HG03520 (cell line): ENCODE data around the gene CLIC6.

Experiments
- ATAC-seq: cut with Tn5 transposase; IDR thresholded peaks from one replicate; pipeline ENCODE4 v1.9.1; 2021; ENCODE audit warnings: mild to moderate bottlenecking, moderate library complexity; ENCODE audit not compliant: unreplicated experiment

CLIC6 gene

DNA sequence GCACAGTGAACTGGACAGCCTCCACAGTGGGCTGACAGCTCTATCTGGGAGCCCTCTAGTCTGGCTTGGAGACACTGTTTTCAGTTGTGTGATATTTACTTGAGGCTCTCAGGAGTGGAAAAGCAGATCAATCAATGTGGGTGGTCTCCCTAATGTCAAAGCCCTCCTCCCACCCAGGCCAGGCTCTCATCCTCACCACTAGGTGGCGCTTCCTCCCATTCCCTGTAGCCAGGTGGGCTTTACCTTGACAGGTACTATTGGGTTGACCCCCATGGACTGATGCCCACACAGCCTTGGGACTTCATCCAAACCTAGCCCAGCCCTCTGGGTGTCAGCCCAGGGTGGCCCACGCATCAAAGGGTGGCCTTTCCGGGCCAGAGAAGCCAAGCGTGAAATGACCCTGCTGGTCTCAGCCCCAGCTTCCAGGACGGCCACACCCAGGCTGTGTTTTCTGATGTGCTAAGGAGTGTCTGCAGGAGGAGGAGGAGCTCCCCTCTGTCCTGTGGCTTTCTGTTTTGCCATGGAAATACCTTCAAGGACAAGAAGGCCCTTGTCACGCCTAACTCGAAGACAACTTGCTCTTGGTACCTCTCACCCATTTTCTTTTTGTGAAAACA, 54.0 kb downstream of the CLIC6 start:
- ATAC-seq = no peak

DNA sequence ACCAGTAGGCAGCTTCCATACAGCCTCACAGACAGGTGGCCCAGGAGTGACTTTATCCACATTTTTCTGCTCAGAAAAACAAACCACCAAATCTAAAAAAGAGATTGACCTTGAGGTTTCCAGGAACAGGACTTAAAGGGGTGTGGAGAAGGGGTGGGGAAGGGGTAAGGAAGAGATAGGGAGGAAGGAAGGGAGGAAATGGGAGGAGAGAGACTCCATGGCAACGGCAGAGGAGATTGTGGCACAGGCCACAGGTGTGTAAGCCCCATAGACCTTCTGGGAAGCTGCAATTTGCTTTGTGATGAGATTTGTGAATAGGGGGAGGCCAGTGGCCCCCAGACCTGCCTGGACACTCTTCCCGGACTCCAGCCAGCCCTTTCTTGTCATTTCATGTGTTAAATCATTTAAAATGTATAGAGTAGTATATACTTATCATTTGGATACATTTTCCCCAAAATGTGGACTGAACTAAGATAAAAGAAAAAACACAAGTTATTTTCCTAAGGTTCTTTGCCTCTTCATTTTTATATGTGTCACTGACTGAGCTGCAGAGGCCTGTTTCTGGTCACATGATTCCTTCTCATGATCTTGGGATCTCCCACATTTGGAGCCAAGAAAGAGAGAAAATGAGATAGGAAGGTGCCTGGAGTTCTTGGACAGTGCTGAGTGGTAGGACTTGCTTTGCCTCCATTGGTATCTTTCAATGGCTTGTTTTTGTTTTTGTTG, 55.5 kb downstream of the CLIC6 start:
- ATAC-seq = no peak

DNA sequence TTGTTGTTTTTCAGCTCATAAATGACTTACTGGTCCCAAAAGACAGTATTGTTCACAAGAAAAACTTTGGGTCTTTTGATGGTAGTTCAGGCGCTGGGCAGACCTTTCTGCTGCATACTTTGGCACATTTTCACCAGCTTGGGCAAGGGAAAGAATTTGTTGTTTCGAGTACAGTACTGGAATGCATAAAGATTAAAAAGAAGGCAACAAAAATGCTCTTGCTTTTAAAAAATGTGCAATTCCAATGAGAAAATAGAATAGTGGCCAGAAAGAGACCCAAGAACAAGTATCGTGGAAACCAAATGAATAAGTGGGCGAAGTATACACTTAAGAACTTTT, 56.0 kb downstream of the CLIC6 start:
- no peak for ATAC-seq

GRCh38 chr21:34726627-34727337, 58.0 kb downstream of the CLIC6 start:
- ATAC-seq = no peak

- no peak for ATAC-seq
These were observed 59.7 kb downstream of the CLIC6 start for GRCh38 chr21:34728479-34728878.

- ATAC-seq = no peak
These were observed 61.4 kb downstream of the CLIC6 start for GRCh38 chr21:34730194-34730593.

GRCh38 chr21:34730756-34731445, 62.1 kb downstream of the CLIC6 start:
- ATAC-seq = no peak

- no peak for ATAC-seq
These were observed 63.6 kb downstream of the CLIC6 start for GRCh38 chr21:34732388-34732821.

- no peak for ATAC-seq
These were observed 65.1 kb downstream of the CLIC6 start for GRCh38 chr21:34733852-34734251.

- ATAC-seq = no peak
These were observed 65.9 kb downstream of the CLIC6 start for GRCh38 chr21:34734696-34735095.

GRCh38 chr21:34736116-34736874, 67.5 kb downstream of the CLIC6 start:
- no peak for ATAC-seq

DNA sequence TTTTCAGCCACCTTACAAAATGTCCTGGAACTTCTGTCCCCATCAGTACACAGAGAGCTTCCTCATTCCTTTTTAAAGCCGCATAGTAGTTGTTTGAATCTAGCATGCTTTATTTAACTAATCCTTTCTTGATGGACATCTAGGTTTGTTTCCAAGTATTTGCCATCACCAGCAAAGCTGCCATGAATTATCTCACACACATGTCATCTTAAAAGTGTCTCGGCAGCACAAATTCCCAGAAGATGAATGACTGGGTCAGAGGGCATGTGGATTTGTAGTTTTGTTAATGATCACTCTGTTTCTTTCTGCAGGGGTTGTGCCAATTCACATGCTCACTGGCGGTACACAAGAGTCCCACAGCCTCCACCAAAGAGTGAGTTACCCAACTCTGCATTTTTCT, 68.3 kb downstream of the CLIC6 start:
- ATAC-seq = no peak

- no peak for ATAC-seq
These were observed 71.4 kb downstream of the CLIC6 start for GRCh38 chr21:34740198-34740597.

DNA sequence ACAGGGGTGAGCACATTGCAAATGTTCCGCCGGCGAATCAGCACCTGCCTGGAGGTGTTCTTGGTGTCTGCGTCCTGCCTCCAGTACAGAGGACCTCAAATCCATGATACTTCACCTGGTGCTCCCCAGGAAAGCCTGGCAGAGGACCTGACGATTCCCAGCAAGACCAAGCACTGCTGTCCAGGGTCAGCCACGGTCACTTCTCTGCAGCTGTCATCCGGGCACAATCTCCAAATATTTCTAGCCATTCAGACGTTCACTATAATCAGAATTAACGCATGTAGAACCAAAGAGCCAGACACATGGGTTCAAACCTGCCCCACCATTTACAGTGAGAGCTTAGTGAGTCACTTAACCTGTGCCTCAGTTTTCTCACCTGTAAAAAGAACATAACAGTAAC, 74.5 kb downstream of the CLIC6 start:
- no peak for ATAC-seq

DNA sequence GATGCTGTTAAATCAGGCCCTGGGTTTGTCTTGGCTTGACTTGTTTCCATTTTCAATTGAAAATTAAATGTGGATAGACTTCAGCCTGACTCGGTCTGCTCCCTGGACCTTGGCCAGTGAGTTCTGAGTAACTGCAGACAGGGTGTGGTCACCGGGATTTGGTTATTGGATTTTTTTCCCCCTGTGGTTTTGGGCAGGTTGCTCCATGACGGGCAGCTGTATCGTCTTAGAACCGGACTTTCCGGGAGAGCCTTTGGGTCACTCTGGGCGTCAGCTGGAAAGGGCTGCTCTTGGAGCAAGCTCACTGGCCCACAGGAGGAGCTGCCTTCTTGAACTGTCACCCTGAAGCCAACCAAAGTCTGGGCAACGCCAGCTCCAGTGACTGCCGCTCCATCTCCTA, 75.0 kb downstream of the CLIC6 start:
- no peak for ATAC-seq

GRCh38 chr21:34744801-34745200, 76.0 kb downstream of the CLIC6 start:
- no peak for ATAC-seq

- ATAC-seq = no peak
These were observed 76.9 kb downstream of the CLIC6 start for GRCh38 chr21:34745557-34746255.

DNA sequence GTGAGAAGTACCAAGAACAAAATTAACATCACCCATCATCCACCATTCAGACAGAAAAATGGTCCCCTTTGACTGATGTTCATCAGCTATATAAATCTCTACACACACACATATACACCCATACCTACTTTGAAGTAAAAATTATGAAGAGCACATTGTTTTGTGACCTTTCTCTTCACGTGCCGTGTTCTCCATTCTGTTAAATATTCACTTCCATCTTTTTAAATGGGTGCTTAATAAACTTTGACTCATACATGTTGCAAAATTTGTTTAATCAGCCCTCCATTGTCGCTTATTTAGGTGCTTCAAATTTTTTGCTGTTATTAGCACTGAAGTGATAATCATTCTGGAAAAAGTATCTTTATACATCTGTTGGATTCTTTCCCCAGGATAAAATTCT, 80.1 kb downstream of the CLIC6 start:
- no peak for ATAC-seq

DNA sequence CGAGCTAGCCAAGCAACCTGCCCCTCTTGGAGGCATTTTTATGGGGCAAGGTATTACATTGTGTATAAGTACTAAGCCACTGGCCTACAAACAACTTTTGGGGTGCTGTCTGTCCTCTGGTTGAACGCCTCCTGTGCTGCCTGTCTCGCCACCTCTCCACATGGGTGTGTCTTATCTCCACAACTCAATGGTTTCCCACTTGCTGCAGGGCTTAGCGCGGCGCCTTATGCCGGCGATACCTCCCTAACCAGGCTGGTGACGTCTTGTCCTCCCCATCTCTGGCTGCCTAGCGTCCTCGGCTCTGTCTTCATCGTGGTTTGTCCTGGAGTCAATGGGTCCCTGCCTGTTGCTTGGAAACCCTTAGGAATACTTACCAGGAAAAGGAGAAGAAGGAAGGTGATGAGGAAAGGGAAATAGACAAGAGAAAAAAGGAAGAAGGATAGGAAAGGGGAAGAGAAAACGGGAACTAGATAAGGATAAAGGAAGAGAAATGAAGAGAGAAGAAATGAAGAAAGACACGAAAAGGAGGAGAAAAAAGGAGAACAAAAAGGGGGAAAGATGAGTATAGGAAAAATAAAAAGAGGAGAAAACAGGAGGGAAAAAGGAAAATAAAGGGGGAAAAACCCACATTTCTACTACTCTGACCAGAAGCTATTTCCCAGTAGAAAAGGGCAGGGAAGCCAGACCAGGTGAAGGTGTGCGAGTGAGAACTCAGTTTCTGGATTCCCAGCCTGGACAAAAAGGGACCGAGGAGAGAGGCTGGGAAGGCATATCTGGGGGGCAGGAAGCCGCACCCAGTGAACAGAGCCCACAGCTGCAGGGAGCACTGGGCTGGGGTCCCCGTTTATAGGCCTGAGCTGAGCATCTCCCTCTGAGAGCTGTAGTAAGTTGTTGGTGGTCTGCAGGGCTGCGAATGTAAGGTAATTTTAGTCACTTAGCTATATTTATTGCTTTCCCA, 86.2 kb downstream of the CLIC6 start:
- ATAC-seq = no peak
